EH (cell line): ENCODE results near the gene CEP350.
A peak's percentile ranks its signal among the peaks of the same experiment; 100 is the strongest.
"Not testable (repeated sequence)": the region's sequence is repeated elsewhere in the genome, so short reads cannot be mapped to it uniquely, and the experiment has no call there.

Experiments
- DNase-seq: peaks from one replicate; pipeline ENCODE4 v3.0.0-alpha.2; 2015; ENCODE audit warnings: low read depth

CEP350 gene

DNA sequence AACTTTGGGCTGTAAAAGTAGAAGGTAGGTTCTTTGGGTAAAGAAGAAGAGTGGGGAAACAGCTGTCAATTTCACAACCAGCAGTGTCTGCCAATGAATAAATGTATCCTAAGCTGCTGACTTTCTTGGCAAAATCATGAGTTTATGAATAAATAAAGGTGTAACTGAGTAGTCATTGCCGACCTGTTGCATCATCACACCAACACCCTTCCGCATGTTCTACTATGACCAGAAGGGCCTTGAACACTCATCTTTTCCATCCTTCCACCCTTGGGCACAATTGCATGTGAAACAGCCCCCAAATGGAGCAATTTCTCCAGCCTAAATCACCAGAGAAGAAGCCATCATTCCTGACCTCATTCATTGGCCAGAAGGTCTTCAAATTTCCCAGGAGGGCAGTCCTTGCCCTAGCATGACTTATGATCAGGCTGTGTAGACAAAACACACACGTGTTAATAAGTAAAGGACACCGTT lies 168.9 kb downstream of the CEP350 start:
- DNase-seq, result no peak

DNA sequence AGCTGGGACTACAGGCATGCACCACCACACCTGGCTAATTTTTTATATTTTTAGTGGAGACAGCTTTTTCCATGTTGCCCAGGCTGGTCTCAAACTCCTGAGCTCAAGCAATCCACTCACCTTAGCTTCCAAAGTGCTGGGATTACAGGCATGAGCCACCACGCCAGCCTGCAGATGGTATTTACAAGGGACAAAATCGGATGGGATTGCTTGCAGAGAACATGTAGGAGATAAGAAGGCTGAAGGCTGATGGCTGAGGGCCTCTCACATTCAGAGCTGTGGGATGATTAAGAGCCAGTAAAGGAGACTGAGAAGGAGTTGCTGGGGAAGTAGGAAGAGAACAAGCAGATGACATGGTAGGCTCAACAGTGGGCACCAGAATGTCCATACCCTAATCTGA lies 176.0 kb downstream of the CEP350 start:
- no peak for DNase-seq

DNA sequence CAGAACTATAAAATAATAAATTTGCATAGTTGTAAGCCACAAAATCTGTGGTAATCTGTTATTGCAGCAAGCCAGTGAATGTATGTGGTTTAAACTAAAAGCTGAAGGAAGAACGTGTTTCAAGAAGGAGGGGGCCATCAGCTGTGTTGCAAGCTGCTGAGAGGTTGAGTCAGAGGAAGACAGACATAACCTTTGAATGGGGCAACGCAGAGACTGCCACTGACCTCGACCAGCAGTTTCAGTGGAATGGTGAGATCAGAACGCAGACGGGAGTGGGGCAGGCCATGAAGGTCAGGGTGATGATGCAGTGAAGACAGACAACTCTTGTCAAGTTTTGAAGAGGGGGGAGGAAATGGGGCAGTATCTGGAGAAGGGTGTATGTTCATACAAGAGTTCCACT lies 176.9 kb downstream of the CEP350 start:
- DNase-seq, result peak; percentile 96

DNA sequence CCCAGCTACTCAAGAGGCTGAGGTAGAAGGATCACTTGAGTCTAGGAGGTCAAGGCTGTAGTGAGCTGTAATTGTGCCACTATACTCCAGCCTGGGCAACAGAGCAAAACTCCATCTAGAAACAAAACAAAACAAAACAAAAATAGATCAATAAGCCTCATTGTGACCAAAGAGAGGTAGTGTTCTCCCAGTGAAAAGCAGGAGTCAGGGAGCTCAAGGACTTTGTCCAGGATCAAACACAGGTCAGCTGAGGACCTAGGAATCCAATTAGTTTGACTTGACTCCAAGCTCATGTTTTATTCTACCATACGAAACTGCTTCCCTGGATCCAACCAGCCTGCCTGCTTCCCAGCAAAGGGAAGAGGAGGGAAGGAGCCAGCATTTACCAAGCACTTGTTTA lies 178.6 kb downstream of the CEP350 start:
- DNase-seq, result no peak

DNA sequence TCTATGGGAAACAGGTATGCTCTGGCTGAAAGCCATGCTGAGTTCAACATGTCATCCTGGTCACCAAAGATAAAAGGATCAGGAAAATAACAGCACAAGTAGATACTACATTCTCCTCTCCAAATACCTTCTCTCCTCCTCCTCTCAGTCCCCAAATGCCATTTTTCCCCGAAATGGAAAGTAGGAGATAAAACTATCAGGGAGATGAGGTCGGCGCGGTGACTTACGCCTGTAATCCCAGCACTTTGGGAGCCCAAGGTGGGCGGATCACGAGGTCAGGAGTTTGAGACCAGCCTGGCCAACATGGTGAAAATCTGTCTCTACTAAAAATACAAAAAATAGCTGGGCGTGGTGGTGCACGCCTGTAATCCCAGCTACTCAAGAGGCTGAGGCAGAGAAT lies 179.1 kb downstream of the CEP350 start:
- not testable (repeated sequence) for DNase-seq

DNA sequence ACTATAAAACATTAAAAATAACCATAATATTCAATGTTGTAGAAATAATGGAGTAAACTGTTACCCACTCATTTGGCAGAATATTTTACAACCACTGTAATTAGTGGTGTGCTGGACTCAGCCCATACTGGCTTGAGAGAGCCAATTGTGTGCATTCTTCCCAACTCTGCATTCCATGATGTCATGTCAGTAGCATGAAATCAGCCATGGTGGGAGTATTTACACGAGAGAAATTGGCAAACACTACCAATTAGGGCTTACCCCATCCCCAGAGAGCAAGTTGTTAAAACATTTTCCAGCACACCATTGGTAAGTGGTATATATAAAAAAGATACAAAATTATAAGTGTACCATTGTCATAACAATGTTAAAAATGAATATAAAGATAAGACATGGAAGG lies 180.9 kb downstream of the CEP350 start:
- peak; percentile 51 for DNase-seq

DNA sequence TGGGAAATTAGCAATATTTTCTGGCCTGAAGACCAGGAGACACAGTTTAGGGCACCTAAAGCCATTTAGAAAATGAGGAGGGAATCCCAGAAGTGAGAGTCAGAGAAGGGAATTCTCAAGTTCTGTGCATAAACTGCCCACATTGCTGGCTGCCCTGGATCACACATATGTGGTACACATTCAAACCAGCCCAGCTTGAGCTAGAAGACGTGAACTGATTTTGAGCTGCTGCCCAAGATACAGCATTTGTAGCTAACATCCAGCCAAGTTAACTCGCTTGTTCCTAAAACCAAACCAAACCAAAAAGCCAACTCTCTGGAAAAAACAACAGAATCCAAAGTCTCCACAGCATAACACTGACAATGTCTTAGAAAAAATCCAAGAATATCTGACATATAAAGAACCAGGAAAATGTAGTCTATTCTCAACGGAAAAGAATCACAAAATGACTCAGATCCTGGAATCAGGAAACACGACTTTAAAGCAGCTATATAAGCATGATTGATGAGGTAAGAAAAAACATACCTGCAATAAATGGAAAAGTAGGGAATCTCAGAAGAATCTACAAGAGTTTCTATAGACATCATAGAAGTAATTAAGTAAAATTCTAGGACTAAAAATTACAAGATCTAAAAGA lies 181.8 kb downstream of the CEP350 start:
- DNase-seq, result no peak

DNA sequence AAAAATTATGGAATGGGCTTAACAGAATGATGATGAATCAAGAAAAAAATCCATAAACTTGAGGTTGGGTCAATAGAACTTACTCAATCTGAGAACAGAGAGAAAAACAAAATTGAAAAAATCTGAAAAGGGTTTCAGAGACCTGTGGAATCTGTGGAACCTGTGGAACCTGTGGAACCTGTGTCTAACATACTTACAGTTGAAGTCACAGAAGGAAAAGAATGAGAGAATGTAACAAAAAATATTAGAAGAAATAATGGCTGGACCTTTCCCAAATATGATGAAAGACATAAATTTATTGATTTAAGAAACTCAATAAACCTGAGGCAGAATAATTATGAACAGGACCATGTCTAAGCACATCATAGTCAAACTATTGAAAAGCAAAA lies 182.4 kb downstream of the CEP350 start:
- no peak for DNase-seq

DNA sequence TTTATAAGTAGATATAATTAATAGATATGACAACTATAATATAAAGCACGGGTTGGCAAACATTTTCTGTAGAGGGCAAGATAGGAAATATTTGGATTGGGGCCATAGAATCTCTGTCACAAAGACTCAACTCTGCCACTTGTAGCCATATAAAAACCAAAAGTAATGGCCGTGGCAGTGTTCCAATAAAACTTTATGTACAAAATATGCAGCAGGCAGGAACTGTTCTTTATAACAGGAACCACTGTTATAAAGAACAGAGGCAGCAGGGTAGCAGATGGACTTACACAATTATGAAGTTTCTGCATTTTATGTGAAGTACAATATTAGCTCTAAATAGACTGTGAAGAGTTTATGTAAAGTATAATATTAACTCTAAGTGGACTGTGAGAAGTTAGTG lies 183.2 kb downstream of the CEP350 start:
- no peak for DNase-seq

DNA sequence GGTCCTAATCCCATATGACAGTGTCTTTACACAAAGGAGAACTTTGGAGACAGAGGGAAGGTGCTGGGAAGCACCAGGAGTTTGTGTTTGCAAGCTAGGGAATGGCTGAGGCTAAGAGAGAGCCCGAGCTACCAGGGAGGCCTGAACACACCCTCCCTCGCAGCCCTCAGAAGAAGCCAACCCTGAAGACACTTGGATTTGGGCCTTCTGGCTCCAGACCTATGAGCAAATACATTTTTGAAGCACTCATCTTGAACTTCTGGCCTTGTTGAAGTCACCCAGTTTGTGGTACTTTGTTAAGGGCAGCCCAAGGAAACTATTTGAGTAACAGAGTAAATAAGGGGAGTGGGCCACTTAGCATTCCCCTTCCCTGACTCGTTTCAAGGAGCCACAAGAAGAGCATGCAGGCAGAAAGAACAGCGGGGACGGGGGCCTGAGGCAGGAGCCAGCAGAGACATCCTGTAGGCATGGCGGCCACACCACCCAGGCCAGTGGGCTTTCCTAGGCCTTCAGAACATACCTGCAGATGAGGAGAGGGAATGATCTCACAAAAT lies 186.8 kb downstream of the CEP350 start:
- no peak for DNase-seq

DNA sequence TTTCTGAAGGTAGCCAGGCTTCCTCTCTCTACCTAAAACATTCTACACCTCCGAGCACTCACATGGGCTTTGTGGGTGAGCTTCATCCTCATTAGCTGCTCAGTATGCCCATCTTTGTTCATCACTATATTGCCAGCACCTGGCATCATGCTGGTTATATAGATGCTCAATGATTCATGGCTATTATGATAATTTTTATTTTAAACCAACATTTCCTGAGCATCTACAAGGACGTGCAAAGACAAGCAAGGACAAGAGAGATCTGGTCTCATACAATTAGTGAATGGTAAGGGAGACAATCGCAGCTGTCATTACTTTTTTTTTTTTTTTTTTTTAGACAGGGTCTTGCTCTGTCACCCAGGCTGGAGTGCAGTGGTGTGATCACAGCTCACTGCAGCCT lies 188.7 kb downstream of the CEP350 start:
- DNase-seq, result no peak

DNA sequence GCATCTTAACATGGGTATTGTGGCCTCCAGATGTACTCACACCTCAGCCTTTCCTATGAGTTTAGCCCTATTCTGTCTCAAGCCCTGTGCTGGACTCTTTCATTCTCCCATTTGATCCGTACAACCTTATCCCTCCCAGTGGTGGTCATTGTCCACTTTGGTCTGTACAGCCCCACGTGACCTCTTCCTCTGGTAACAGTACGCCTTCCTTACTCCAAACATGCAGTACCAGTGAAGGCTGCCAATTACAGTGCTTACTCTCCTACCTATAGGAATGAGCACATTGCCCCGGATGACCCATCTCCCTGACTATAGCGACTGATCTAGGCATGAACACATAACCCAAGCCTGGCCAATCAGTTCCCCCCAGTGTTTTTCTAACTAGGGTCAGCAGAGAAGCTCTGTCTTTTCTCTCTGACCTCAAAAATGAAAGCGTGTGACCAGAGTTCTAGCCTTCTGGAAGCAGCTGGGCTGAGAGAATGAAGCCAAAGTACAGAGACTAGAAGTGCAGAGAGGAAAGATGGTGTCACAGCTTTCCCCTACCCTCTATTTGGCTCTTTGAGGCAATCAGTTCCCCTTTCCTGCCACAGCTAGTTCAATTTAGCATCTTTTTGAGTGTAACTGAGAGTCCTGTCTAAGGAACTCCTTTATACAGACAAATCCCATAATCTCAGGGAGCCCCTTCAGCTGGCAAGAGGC lies 190.2 kb downstream of the CEP350 start:
- DNase-seq, result no peak

DNA sequence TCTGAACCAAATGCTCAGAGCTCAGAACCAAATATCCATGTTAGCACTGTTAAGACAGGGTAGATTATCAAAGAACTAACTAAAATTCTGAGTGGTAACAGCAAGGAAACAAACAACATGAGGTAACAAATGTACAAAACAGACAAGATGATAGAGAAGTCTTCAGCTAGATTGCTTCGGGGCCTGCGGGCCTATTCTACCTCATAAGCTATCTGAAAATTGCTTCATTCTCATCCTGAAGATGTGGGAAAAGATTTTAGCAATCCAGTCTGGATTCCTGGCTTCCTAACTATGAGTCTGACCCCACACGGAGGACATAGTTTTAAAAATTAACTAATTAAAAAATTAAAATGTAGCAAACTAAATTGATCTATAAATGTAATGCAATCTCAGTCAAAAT lies 190.8 kb downstream of the CEP350 start:
- DNase-seq, result no peak

DNA sequence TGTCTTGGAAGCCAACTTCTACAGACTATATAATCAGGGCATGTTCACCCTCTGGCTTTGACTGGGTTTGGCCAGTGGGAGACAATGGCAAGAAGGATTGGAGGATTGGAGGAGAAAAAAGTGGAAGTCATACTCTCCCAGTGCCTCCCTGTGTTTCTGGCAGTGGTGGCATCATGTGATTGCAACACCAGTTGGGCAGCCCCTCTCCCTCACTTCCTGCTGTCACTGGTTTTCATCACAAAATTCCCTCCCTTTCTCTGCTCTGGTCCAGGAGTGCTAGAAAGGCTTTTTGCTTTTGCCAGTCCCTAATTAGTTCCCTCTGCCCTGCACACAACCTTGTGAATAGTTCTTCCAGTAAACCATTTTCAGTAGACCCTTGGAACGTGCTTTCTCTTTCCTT lies 196.4 kb downstream of the CEP350 start:
- peak; percentile 51 for DNase-seq

DNA sequence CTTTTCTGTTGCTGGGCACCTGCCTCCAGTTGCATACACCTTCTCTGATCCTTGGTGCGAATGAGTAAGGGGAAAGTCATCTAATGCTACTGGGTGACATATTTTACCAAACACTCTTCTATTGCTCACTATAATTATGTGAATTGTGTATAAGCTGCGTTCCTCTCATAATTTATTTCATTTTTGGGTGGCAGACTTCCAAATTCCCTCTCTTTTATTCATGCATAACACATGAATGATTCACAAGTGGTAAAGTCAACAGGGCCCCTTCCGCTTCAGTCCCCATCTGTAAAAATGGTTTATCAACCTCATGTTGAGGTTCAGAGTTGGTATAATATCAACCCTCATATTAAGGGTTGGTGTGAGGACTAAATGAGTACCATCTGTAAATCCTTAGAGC lies 196.9 kb downstream of the CEP350 start:
- peak; percentile 94 for DNase-seq

DNA sequence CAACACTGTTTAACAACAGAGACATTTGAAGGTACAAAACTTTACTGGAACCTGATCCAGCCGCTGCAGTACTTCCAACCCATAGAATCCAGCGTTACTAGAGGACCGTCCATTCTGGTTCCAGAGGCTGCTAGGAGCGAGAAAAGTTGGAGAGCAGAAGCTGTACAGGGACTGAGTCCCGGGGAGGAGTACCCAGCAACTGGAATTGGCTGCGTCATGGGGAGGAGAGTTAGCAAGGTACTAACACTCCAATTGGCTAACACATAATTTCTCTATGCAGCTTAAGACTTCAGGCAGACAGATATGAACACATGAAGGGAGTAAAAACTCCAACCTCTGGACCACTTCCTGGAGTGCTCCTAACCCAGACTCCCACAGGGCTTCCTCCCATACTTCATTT lies 198.0 kb downstream of the CEP350 start:
- no peak for DNase-seq

DNA sequence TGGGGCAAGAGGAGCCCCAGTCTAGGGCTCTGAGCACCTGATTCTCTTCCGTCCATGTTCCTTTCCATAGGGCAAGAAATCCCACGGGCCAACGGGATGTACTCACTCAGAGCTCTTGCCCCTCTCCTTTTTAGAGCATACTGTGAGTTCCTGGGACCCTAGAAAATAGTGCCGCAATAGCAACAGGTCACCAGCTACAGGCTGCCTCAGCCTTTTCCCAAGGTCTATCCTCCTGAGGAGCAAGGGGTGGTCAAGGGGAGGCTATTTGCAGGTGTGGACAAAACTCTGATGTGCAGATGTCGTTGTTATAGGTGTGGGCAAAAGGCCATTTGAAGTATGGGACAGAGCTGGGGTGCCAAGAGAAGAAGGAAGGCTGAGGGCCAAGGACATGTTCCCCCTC lies 198.4 kb downstream of the CEP350 start:
- no peak for DNase-seq

DNA sequence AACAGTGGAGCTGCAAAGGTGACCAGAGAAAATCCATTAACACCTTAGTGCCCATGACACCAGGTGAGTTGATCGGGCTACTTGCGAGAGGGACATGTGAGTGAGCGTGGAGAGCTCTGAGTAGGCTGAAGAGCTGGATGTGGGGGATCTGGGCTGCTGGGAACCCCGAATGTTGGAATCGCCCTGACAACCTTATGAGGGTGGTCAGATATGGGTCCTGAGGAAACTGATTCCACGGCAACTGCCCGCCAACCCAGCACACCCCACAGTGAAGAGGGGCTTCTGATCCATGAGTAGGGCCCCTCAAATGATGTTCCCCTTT lies 199.4 kb downstream of the CEP350 start:
- DNase-seq, result no peak

DNA sequence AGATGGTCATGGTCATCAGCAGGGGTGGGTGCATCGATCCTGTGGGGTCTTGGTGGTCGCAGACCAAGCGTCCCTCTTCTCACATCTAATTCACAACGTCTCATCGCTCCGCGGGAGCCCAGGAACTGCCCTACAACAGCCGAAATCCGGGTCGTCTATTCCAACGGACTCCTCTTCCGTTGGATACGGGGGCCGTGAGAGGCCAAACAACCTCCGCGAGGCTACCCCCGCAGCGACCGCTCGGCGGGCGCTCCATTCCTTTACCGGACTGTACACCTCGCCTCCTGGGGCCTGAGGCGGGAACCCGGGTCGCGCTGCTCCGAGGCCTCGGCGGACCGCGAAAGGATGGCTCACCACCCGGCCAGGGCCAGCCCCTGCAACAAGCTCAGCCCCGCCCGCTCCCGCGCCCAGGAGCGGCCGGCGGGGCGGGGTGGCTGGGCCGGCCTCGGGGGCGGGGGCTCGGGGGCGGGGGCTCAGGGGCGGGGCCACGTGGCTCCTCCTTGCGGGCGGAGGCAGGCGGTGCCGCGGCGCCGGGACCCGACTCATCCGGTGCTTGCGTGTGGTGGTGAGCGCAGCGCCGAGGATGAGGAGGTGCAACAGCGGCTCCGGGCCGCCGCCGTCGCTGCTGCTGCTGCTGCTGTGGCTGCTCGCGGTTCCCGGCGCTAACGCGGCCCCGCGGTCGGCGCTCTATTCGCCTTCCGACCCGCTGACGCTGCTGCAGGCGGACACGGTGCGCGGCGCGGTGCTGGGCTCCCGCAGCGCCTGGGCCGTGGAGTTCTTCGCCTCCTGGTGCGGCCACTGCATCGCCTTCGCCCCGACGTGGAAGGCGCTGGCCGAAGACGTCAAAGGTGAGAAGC lies 199.9 kb downstream of the CEP350 start, which contains the start of gene QSOX1:
TSS of gene QSOX1 (plus strand) at position 545 of the 857 bp plus-strand sequence. CDS start at position 584, 39 bp downstream.
- peak; percentile 90 for DNase-seq

DNA sequence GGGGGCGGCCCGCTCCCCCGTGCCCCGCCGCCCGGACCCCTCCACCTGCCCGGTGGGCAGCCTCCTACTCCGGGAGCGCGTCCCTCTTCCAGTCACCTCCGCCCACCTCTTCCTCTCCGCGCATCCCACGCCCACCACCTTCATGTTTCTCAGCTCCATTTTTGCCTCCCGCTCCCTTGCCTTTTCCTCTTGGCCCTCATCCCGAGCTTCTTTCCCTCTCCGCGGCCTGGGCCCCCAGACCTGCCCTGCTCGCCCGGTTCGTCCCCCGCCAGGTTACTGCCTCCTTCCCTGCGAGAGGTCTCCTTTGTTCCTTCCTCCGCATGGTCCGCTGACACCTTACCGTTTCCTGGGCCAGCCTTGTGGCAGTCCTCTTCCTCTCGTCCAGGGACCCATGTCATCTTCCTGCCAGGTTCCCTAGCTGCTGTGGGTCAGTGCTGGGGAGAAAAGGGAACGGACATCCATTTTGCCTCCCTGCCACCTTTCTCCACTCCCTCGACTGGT lies 200.6 kb downstream of the CEP350 start:
- peak; percentile 36 for DNase-seq

DNA sequence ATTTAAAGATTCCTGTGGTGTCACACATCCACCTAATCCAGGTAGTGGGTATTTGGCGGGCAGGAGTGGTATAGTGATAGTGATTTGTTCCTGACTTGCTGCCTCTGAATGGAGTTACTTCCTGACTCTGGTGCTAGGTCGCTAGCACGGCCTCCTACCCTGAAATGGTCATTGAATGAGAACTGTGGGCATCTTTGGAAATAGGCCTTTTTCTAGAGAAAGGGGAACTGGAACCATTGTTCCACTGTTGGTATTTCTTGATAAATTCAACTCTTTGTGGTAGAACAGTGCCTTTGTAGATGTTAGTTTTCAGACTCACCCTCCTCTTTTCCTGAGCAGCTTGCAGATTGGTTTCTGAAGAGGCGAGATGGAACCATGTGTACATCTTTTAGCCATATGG lies 201.6 kb downstream of the CEP350 start:
- no peak for DNase-seq

DNA sequence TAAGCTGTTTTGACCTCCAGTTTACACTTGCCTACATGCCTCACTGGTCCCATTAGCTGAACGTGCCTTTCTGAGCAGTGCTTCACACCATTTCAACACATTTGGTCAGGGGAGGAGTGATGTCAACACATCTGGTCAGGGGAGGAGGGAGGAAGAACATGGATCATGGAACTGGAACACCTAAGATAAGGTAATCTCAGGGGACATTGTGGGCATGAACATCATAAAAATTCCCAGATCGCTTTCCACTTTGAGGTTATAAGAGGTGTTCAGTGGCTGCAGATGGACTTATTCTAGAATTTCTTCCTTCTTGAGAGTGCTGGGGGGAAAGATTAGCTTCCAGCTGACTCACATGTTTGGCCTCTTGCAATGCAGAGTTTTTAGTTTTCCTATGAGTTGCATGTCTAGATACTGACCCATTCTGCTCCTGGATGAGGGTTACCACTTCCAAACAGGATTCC lies 202.1 kb downstream of the CEP350 start:
- peak; percentile 72 for DNase-seq
